GM18861 (cell line): ENCODE results near the gene TTBK1.
"Not testable (repeated sequence)": the region's sequence is repeated elsewhere in the genome, so short reads cannot be mapped to it uniquely, and the experiment has no call there.

Experiments used
- ATAC-seq: cut with Tn5 transposase; IDR thresholded peaks from one replicate; pipeline ENCODE4 v1.9.1; 2021; ENCODE audit not compliant: unreplicated experiment

TTBK1 gene

DNA sequence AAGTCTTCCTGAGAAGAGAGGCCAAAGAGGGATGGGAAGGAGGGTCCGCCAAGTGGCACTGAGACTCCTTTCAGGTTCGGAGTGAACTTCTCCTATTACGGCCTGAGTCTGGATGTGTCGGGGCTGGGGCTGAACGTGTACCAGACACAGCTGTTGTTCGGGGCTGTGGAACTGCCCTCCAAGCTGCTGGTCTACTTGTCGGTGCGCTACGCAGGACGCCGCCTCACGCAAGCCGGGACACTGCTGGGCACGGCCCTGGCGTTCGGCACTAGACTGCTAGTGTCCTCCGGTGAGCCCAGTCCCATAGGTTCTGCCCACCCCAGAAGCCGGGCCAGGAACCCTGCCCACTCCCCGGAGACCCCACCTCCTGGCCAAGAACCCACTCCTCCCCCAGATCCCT lies 58.8 kb downstream of the TTBK1 start:
- no peak for ATAC-seq

DNA sequence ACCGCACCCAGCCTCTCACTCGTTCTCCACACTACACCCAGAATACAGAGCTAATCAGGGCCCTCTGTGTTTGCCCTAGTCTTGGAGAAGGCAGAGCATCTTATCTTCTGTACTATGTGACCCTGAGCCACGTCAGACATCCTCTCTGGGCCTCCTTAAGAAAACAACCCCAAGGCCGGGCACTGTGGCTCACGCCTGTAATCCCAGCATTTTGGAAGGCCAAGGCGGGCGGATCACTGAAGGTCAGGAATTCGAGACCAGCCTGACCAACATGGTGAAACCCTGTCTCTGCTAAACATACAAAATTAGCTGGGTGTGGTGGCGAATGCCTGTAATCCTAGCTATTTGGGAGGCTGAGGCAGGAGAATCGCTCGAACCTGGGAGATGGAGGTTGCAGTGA lies 59.7 kb downstream of the TTBK1 start:
- ATAC-seq, result not testable (repeated sequence)

DNA sequence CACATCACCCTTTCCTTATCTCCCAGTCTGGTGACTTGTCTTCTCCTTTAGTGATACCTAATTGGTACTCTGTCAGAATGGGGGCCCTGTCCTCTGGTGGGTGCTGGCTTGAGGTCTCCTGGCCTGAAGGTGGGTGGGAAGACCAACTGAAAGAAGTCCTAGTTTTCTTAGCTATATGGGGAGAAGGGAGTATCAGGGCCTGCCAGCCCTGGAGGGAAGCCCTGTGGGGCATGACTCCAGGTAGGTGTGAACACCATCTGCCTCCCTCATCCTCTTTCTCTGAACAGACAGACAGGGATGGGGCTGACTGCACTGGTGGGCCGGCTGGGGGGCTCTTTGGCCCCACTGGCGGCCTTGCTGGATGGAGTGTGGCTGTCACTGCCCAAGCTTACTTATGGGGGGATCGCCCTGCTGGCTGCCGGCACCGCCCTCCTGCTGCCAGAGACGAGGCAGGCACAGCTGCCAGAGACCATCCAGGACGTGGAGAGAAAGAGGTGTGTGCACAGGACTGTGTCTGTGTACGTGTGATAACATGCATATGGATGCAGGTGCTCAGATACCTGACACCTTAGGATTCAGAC lies 60.6 kb downstream of the TTBK1 start:
- no peak for ATAC-seq

DNA sequence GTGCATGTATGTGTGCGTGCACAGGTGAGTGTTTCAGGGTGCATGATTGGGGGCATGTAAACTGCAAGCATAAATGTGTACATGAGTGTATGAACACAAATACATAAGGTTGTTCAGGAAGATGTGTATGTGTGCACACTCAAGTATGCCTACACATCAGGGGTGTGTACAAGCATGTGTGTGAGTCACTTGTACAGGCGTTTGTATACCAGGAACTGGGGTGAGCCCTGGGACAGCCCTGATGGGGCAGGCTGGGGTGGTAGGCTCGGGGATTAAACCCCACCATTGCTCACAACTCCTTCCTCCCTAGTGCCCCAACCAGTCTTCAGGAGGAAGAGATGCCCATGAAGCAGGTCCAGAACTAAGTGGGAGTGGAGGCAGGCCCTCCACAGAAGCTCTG lies 61.1 kb downstream of the TTBK1 start:
- no peak for ATAC-seq

DNA sequence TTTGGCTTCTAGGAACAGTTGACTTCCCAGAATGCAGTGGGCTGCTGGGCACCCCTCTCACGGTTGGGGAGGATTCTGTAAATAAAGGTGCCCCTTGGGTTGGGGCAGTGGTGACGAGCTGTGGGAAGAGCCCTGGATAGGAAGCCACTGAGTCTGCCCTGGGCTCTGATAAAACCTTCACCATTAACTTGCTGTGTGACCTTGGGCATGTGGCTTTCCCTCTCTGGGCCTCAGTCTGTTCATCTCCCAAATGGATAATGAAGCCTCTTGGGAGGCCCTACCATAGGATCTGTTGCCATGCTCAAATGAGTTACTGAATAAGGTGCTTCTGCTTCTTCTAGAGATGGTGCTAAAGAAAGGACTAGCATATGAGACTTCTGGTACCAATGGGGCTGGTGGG lies 61.6 kb downstream of the TTBK1 start:
- no peak for ATAC-seq

DNA sequence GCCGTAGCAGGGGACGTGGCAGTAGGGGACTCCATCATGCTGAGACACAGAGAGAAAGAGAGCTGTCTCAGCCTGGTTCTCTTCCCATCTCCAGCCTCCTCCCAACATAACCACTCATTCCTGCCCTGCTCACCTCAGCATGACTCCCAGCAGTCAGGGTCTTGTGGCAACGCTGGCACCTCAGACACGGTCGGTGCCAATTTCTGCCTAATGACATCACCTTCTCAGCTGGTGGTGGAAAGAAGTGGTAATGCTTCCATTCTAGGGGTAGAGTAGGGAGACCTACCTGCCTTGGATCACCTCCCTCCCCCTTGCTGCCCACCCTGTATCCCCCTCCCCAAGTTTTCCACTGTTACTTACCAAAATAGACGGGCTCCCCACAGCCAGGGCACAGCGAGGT lies 62.8 kb downstream of the TTBK1 start:
- no peak for ATAC-seq

DNA sequence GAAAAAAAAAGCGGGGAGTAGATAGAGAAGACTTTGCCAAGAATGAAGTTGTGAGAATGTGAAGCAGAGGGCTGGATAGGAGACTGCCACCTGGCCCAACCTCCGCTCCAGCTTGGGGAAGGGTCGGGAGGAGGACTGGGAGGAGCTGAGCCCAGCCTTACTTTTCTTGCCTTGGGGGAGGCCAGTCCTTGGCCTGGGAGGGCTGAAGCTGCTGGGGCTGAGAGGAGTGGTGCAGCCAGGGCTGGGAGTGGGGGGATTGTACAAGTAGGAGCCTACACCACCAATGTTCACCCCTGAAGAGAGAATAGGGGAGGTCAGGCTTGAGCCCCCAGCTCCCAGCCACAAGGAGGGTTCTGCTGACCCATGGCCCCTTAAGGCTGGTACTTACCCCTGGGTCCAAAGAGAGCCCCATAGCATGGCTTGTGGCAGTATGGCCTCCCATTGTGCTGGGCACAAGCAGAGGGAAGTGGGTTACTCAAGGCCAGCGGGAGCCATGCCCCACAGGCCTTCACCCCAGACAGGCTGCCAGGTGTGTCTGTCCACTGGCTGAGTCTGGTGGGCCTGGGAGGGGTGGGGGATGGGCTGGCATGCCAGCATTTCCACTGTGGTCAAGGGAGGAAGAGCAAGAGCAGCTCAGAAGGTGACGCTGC lies 64.3 kb downstream of the TTBK1 start:
- no peak for ATAC-seq

DNA sequence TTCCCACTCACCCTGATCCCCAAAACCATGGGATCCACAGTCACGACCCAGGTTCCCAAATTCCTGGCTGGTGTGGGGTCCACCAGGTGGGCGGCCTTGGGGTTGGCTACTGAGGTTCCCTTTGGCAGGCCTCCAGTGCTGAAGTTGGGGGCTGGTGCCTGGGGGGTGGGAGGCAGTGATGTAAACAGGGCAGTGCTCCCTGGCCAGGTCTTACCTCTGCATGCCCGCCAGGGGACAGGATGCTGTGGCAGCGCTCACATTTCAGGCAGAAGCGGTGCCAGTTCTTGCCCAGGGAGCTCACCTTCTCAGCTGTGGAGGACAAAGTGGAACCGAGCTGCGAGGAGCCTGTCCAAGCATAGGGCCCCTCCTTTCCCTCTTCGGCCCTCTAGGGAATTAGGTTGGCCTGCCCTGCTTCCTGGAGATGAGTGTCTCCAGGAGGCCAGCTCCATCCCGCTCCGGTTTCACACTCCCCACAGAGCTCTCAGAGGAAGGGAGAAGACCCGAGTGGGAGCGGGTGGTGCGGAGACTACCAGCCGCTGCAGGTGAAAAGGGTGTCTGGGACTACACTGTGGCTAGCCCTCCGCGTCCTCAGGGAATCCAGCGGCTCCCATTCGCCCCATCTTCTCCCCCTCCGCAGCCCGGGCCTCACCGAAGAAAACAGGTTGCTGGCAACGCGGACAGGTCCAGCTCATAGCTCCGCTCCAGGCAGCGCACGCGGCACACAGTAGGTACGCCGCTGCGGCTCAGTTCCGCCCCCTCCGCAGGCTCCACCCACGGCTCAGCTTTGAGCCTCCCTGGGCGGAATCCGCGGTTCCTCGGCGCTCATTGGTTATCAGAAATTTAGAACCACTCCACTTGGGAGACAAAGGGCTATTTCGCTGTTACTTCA lies 65.1 kb downstream of the TTBK1 start, which contains the start of gene CRIP3:
Gene CRIP3, minus strand, starts transcription at position 726 of the 889 bp plus-strand sequence. Its CDS starts 34 bp downstream, at position 692.
- ATAC-seq, result no peak

DNA sequence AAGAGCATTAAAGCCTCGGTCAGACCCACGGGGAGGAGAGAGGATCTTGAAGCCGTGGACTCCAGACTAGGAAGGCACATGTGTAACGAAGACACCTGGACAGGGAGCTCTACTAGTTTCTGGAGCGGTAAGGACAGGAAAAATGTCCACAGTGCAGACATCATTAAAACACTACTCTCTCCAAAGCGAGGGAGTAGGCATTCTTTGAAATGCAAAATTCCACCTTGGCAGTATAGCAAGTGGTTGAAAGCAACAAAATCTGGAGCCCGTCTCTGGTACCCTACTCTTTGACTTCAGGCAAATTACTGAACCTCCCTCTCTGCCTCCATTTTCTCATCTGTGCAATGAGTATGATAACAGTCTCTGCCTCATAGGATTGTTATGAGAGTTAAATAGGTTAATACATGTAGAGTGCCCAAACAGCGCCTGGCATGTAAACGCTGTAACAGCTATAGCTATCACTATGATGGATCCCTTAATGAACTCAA lies 65.8 kb downstream of the TTBK1 start:
- no peak for ATAC-seq

DNA sequence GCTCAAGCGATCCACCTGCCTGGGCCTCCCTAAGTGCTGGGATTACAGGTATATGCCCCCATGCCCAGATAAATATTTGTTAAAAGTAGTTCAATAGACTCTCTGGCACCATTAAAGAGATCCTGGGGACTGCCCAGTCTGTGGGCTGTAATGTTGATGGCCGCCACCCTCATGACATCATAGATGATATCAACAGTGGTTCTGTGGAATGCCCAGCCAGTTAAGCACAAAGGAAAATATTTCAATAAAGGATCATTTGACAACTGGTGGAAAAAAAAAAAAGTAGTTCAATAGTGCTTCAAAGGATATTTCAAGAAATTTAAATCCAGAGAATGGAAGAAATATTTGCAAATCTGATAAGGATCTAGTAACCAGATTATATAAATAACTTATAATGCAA lies 66.9 kb downstream of the TTBK1 start:
- no peak for ATAC-seq

DNA sequence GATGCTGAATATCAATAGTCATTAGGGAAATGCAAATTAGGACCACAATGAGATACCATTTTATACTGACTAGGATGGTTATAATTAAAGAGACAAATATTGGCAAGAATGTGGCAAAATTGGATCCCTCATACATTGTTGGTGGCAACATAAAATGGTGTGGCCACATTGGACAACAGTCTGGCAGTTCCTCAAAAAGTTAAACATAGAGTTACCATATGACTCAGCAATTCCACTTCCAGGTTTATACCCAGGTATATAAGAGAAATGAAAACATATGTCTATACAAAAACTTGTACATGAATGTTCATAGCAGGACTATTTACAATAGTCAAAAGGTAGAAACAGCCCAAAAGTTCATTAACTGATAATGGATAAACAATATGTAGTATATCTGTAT lies 67.3 kb downstream of the TTBK1 start:
- no peak for ATAC-seq

DNA sequence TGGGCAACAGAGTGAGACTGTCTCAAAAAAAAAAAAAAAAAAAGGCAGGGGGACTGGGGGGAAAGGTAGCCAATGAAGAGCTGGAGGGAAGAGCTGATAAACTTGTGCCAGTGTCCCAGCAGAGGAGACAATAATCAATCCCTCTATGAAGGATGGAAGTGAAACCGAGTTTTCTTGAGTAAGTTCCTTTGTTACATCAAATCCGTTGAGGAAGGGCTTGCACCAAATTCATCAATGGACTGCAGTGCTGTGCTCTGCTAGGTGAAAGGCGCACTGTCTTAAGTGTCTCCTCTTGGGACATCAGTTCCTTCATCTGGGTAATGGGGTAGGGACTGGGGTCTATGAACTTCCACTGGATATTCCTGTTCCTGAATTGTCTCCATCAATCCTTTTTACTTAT lies 68.4 kb downstream of the TTBK1 start:
- ATAC-seq, result no peak

DNA sequence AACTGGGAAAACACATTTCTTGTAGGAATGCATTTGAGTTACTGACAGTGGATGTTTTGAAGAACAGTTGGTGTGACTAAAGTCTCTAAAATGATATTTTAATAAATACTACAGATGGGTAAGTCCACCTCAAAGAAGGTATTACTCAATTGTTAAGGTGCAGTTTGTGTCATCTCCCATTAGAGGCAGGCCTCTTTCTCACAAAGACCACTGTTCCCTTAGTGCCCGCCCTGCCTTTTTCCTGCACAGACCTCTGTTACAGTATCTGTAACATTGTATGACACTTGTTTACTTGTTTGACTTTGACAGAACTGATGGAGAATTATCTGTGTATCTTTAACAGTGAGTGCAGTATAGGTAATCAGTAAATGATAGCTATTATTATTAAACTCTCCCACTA lies 70.5 kb downstream of the TTBK1 start:
- no peak for ATAC-seq

DNA sequence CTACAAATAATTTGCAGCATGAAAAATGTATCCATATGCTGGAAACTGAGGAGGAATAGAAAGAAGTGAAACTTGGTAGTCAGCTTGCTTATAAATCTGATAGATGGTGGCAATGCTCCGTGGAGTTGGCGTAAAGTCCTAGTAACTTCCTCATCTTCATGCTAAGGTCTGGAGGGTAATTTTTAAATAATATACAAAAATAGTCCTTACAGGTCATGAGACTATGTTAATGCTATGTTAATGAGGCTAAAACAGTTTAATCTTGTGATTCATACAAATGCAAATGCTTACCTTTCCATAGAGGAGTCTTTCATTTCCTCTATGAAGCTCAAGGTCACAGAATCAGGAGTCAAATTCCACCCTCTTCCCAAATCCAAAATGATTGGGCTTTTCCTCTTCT lies 74.7 kb downstream of the TTBK1 start:
- no peak for ATAC-seq

DNA sequence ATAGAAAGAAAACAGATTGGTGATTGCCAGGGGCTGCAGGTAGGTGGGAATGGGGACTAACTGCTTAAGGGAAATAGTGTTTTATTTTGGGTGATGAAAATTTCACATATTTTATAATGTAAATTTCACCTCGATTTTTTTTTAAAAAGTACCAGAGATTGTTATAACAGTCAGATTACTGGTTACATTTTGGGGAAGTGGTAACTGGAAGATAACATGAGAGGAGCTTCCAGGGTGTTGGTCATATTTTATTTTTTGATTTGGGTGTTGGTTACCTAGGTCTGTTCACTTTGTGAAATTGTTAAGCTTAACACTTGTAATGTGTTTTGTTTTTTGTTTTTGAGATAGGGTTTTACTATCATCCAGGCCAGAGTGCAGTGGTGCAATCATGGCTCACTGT lies 82.6 kb downstream of the TTBK1 start:
- no peak for ATAC-seq

DNA sequence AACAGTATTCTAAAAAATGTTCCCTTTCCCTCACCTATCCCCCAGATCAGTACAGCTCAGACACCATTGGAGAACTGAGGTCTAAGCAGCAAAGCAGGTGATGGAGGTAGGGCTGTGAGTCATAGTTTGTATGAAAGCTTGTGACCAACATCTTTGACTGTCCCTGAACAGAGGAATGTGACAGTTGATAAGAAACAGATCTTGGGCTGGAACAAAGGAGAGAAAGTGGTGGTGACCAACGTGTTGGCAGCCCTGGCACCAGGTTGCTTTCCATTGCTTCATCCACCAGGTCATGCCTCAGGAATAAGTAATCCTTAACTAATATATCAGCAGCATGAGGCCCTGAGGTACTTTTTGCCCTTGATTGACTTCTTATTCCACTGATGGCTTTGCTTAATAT lies 85.2 kb downstream of the TTBK1 start:
- ATAC-seq, result no peak

DNA sequence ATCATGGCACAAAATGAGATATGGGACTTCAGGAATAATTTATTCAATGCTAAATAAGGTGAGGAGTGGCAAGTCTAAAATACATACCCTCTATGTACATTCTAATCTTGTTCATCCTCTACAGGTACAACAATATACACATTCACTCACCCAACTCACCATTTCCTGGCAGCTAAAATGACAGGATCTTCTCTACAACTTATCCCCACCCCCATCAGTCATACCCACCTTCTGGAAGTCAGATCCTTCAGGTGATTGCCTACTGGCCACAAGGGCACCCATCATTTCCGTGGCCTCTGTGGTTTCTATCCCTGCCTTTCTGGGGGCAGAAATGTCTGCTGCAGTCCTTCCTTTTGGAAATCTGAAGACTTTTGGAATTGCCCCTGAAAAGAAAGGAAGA lies 88.2 kb downstream of the TTBK1 start:
- no peak for ATAC-seq

DNA sequence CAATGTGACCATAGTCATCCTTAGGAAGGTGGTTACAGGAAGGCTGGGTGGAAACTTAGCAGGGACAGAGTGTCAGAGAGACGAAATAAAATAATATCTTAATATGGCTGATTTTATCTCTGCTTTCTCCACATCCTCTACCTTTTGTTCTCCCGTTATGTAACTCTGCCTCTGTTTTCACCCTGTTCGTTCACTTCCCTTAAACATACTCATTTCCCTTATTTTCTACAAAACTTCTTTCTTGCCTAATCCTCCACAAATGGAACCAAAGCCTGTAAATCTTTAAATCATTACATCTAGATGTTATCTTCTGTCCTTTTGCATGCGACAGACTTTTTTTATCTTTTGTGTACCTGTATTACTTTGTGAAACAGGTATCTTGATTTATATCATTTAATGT lies 88.6 kb downstream of the TTBK1 start:
- ATAC-seq, result no peak

DNA sequence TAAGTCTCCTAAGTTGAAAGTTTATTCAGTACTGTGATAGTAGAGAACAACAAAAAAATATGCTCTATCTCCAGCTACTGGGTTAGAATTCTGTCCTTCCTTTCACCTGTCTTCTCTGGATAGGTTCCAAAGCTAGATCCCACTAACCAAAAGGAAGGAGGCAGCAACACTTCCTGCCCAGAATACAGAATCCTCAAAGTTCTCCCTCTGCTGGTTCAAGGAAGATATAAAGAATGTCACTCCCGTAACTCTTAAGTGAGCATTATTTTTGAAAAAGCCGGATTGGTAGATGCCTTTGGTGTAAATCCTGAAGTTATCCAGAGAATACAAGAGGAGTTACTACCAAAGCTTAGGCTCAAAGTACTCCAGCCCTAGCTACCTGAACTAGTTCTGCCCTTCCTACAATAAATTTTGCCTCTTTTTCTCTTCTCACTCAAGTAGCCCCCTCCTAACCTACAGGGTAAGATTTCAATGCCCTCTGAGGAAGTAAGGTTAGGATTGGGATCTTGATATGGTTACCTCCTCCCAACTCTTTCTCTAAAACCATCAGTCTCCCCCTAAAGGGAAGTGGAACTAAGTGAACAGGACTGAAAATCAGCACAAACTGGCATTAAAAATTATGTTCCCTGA lies 91.3 kb downstream of the TTBK1 start:
- no peak for ATAC-seq

DNA sequence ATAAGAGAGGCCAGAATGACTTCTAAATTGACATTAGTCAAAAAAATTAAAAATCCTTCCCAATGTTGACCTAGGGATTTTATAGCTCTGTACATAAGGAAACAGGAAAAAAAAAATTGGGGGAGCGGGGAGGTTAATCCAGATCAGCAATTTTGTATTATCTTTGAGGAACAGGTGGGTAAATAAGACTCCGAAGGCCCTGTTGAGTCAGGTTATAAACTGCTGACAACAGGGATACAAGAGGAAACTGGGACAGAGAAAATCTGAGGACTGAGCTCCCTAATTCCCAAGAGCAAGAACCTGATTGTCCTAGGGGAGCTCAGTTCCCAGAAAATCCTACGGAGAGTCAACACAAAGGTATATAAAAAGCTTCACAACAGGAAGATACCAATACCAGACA lies 92.2 kb downstream of the TTBK1 start:
- ATAC-seq, result no peak

DNA sequence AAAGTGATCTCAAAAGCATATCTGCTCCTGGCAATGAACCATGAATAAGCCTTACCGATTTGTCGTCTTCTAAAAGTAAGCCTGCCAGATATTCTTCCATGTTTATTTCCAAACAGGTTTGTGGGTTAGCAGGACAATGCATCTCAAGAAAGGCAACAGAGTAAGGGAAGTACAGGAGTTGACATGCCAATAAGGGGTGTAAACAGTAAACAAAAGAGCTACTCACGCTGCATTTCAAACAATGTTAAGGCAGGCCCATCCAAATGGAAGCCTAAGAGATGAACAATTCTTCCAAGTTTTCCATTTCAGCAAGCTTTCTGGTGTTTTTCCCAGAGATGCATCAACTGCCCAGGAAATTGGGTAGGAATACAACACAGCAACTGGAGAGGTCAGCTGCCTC lies 93.1 kb downstream of the TTBK1 start:
- no peak for ATAC-seq
